Colonic mucosa (tissue), 4 donors: Measurements from ENCODE around the gene SMC1B. TPM values are rescaled to one million over a fixed set of nuclear protein-coding genes. Genes with fewer than 3 reads are reported as not detected.

Experiments
- DNase-seq: peaks from one replicate; pipeline ENCODE4 v3.0.0-alpha.2; 2020
- H3K27ac ChIP-seq: fragments of 200-600 bp; one replicate; pipeline ENCODE4 v1.8.0; 2021
- H3K27me3 ChIP-seq: fragments of 200-600 bp; one replicate; pipeline ENCODE4 v1.8.0; 2021
- H3K36me3 ChIP-seq: fragments of 200-600 bp; one replicate; pipeline ENCODE4 v1.8.0; 2021
- H3K4me1 ChIP-seq: fragments of 200-600 bp; one replicate; pipeline ENCODE4 v1.8.0; 2021; ENCODE audit warnings: mild to moderate bottlenecking
- H3K4me3 ChIP-seq: fragments of 200-600 bp; one replicate; pipeline ENCODE4 v1.8.0; 2021
- H3K9ac ChIP-seq, 2 donors: one replicate each; pipeline ENCODE4 v1.7.0; 2013; ENCODE audit warnings: control low read depth in 2 of 2, low read depth in 2 of 2, low read length in 2 of 2
- H3K9me3 ChIP-seq: fragments of 200-600 bp; one replicate; pipeline ENCODE4 v1.8.0; 2021
- intact Hi-C: fragments of 100-400 bp; cut with DNase I; formaldehyde crosslinking; loops from one replicate; pipeline ENCODE4 v1.14.1; 2022
- total RNA-seq, 2 donors: library from RNA; stranded (reverse); fragmentation: NEBNext Ultra II Directional in 1 of 2; extraction: Animal tissue kit (Norgen Biotek cat#: 25700) in 1 of 2; gene quantifications; one replicate each; pipeline ENCODE4 v1.2.1, GENCODE V29; 2021
- TF ChIP-seq, protein P1 (sequence below): fragments of 200-600 bp; IDR thresholded peaks from one replicate; pipeline ENCODE4 v1.8.0; 2022; ENCODE audit warnings: antibody characterized with exemption, mild to moderate bottlenecking
- donor health status: healthy.
- donor health status: DM: no; HTN: no; CAD: no.
- donor health status: DM: no; HTN: no; CAD: no.

The SMC1B gene
- total RNA-seq, 2 donors from 2014 or later: 0.15 TPM; not detected in 1

DNA sequence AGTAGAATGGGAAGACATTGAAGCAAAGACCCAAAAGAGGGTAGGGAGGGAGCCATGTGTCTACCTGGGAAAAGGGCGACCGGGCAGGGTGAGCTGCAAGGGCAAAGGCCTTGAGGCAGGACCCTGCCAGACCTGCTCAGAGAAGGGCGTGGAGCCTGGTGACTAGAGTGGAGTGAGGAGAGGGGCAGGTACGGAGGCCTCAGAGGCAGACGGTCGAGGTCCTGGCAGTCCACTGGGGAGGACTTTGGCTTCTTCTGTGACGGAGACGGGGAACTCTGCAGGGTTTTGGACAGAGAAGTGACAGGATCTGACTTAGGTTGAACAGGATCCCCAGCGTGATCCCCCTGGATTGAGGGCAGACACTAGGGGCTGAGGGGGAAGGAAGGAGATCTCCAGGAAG, 13.0 kb upstream of the SMC1B start:
- Histone ChIP-seq H3K4me1 (no peaks in the 10 kb centered on the region), H3K27ac (no peak overlapping the region), H3K27me3 (no peaks in the 10 kb centered on the region), H3K9me3 (no peaks in the 10 kb centered on the region), H3K36me3 (no peaks in the 10 kb centered on the region), H3K9ac (no peak overlapping the region), H3K4me3 (no peak overlapping the region)
- DNase-seq: no peak
- TF ChIP-seq, protein P1, sequence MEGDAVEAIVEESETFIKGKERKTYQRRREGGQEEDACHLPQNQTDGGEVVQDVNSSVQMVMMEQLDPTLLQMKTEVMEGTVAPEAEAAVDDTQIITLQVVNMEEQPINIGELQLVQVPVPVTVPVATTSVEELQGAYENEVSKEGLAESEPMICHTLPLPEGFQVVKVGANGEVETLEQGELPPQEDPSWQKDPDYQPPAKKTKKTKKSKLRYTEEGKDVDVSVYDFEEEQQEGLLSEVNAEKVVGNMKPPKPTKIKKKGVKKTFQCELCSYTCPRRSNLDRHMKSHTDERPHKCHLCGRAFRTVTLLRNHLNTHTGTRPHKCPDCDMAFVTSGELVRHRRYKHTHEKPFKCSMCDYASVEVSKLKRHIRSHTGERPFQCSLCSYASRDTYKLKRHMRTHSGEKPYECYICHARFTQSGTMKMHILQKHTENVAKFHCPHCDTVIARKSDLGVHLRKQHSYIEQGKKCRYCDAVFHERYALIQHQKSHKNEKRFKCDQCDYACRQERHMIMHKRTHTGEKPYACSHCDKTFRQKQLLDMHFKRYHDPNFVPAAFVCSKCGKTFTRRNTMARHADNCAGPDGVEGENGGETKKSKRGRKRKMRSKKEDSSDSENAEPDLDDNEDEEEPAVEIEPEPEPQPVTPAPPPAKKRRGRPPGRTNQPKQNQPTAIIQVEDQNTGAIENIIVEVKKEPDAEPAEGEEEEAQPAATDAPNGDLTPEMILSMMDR: no peak
- intact Hi-C loops: no loop called here

DNA sequence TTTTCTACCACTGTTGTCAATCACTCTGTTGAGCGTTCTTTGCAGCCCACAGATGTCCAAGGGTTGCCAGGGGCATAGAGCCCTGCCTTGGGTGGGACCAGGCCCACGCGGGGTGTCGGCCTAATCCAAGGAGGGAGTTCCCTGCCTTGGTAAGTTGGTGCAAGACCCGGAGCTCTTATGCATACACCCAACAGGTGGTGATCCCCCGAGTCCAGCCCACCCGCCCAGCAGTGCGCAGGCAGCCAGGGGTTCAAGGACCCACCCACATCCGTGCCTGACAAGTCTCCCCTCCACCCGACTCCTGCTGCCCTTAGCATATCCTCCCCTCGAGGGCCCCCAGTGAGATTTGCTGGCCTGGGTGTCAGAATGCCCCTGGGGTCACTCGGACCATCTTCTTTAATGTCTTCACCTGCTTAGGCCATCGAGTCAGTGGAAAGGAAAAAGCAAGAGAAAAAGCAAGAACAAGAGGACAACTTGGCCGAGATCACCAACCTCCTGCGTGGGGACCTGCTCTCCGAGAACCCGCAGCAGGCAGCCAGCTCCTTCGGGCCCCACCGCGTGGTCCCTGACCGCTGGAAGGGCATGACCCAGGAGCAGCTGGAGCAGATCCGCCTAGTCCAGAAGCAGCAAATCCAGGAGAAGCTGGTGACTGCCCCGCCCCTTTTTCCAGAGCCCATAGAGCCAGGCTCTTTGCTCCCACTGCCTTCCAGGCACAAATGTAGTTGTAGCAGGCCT, 12.3 kb upstream of the SMC1B start:
- H3K9me3 ChIP-seq: no peaks in the 10 kb centered on the region
- H3K27me3 ChIP-seq: no peaks in the 10 kb centered on the region
- H3K4me3 ChIP-seq: no peak overlapping the region
- TF ChIP-seq, protein P1: no peak
- no peaks in the 10 kb centered on the region for H3K4me1 ChIP-seq
- H3K9ac ChIP-seq: no peak overlapping the region
- DNase-seq: no peak
- no peaks in the 10 kb centered on the region for H3K36me3 ChIP-seq
- H3K27ac ChIP-seq: no peak overlapping the region
- intact Hi-C loops: no loop called here

DNA sequence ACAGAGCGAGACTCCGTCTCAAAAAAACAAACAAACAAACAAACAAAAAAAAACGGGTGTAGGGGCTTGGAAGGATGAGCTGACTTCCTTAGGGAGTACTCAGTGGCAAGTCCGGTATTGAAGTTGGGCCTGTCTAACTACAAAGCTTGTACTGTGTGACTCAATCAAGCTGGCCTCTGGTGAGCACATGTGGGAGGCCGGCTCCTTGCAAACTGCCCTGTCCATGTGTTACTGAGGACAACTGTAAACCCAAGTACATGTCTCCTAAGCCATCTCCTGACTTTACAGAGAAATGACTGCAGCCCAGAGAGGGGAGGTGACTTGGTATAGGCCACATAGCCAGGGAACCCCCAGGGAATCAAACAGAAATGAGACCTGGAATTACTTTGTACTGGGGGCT, 11.7 kb upstream of the SMC1B start:
- TF ChIP-seq, protein P1: no peak
- DNase-seq: no peak
- Histone ChIP-seq H3K4me1 (no peaks in the 10 kb centered on the region), H3K9me3 (no peaks in the 10 kb centered on the region), H3K27me3 (no peaks in the 10 kb centered on the region), H3K9ac (no peak overlapping the region), H3K27ac (no peak overlapping the region), H3K36me3 (no peaks in the 10 kb centered on the region), H3K4me3 (no peak overlapping the region)
- intact Hi-C loops: no loop called here

DNA sequence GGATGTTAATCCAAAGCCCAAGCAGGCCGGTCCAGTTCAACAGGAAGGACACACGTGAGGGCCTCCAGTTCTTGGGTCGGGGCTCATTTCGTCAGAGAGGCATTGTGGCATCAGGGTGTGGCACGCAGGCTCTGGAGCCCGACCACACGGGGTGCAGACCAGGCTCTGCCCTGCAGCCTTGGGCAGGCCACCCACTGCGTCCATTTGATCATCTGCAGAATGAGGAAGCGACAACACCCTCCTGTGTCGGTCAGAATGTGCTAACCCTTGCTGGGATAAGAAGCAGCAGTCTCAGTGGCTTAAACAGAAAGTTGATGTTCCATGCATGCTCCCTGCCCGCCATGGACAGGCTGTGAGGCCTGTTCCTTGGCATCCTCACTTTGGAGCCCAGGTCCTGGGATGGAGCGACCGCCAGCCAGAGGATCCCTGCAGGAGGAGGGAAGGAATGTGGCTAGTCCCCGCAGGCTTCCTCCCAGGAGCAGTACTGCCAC, 10.9 kb upstream of the SMC1B start:
- Histone ChIP-seq H3K27me3 (no peaks in the 10 kb centered on the region), H3K4me1 (no peaks in the 10 kb centered on the region), H3K27ac (no peak overlapping the region), H3K9ac (no peak overlapping the region), H3K9me3 (no peaks in the 10 kb centered on the region), H3K4me3 (no peak overlapping the region), H3K36me3 (no peaks in the 10 kb centered on the region)
- TF ChIP-seq, protein P1: no peak
- no peak for DNase-seq
- intact Hi-C loops: no loop called here

DNA sequence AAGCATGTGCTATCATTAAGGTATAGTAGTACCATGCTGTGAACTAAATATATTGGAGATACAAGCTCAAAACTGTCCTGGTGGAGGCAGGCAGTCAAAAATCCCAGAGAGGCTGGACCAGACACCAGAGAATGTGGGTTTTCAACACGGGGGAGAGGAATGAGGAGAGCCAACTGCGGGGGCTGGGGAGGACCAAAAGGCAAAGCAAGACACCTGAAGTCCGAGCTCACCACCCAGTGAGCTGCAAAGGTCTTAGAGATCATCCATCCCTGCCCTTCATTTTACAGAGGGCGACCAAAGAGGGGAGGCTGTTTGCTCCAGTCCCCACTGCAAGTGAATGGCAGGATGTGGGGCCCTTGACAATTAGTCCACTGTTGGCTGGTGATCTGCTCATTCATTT, 10.1 kb upstream of the SMC1B start:
- Histone ChIP-seq H3K27ac (no peak overlapping the region), H3K36me3 (no peaks in the 10 kb centered on the region), H3K4me3 (no peak overlapping the region), H3K9ac (no peak overlapping the region), H3K4me1 (no peaks in the 10 kb centered on the region), H3K9me3 (no peaks in the 10 kb centered on the region), H3K27me3 (no peaks in the 10 kb centered on the region)
- TF ChIP-seq, protein P1: no peak
- intact Hi-C loops: no loop called here
- DNase-seq: no peak
